HUES6 (cell line): ENCODE data around the gene HSPH1.

ENCODE experiments used
- H3K27ac ChIP-seq: 2 replicates; pipeline ENCODE4 v1.7.0; 2013; ENCODE audit warnings: low read depth, mild to moderate bottlenecking, low read length, inconsistent platforms
- H3K27me3 ChIP-seq: 2 replicates; pipeline ENCODE4 v1.6.1; 2013; ENCODE audit warnings: low read length; ENCODE audit not compliant: control insufficient read depth, insufficient read depth
- H3K36me3 ChIP-seq: 2 replicates; pipeline ENCODE4 v1.6.1; 2013; ENCODE audit warnings: low read length; ENCODE audit not compliant: control insufficient read depth, insufficient read depth
- H3K4me1 ChIP-seq: 2 replicates; pipeline ENCODE4 v1.6.1; 2013; ENCODE audit warnings: low read length; ENCODE audit not compliant: control insufficient read depth, insufficient read depth
- H3K4me3 ChIP-seq: 2 replicates; pipeline ENCODE4 v1.5.1; 2013; ENCODE audit warnings: low read depth, low read length
- H3K9ac ChIP-seq: one replicate; pipeline ENCODE4 v1.6.1; 2013; ENCODE audit warnings: mild to moderate bottlenecking, low read length
- H3K9me3 ChIP-seq: 2 replicates; pipeline ENCODE4 v1.6.1; 2013; ENCODE audit warnings: low read depth, low read length; ENCODE audit not compliant: control insufficient read depth, insufficient read depth

The HSPH1 gene

GRCh38 chr13:31161557-31162150 is at the start of gene HSPH1:
TSS of gene HSPH1 (minus strand) at chr13:31161904. CDS start at chr13:31161582, 322 bp downstream.
- Histone ChIP-seq H3K9me3 (no peaks in the 10 kb centered on the region), H3K27ac (peak within 1 kb of the TSS; percentile 26; the same call in 1 of the 2 replicates), H3K4me1 (peaks cover 21% of the 10 kb centered on the region), H3K4me3 (peak within 1 kb of the TSS; percentile 87), H3K9ac (peak within 1 kb of the TSS; percentile 82), H3K27me3 (no peaks in the 10 kb centered on the region), H3K36me3 (peaks cover 10% of the 10 kb centered on the region)

- H3K4me1 ChIP-seq, result peaks cover 21% of the 10 kb centered on the region
- no peaks in the 10 kb centered on the region for H3K27me3 ChIP-seq
- H3K36me3 ChIP-seq, result no peaks in the 10 kb centered on the region
- H3K27ac ChIP-seq, result no peak overlapping the region
- H3K9ac ChIP-seq, result no peak overlapping the region
- no peak overlapping the region for H3K4me3 ChIP-seq
- no peaks in the 10 kb centered on the region for H3K9me3 ChIP-seq
These were observed 48.1 kb upstream of the HSPH1 start for GRCh38 chr13:31209841-31210210.

DNA sequence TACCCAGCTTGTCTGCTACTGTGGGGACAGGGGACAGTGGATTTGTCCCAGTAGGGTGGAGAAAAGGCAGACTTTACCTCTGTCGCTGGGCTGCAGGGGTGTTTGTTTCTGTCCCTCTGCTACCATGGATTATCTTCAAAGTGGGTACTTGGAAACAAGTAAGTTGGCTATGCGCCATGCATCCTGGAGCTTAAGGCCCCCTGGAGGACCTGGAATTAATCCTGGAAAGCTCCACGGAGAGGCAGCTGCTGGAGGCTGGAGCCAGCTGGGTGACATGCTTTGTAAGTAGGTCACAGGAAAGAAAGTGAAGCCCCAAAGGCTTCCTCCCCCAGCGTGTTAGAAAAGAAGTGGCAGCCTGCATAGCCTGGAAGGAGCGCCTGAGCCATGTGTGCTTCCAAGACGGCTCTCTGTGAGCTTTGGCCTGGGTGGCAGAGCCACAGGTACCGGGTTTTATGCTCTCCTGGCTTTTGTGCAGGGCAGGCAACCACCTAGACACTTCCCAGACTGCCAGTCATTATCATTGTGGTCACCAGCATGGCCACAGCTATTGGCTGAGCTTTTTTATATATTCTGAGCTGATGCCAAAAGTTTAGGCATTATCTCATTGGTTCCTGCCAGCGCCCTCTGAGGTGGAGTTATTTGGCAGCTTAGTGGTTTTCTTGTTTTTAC is 47.6 kb upstream of the HSPH1 start:
- Histone ChIP-seq H3K9me3 (no peaks in the 10 kb centered on the region), H3K9ac (no peak overlapping the region), H3K27me3 (no peaks in the 10 kb centered on the region), H3K4me3 (no peak overlapping the region), H3K27ac (no peak overlapping the region), H3K36me3 (no peaks in the 10 kb centered on the region), H3K4me1 (peaks cover 21% of the 10 kb centered on the region)

DNA sequence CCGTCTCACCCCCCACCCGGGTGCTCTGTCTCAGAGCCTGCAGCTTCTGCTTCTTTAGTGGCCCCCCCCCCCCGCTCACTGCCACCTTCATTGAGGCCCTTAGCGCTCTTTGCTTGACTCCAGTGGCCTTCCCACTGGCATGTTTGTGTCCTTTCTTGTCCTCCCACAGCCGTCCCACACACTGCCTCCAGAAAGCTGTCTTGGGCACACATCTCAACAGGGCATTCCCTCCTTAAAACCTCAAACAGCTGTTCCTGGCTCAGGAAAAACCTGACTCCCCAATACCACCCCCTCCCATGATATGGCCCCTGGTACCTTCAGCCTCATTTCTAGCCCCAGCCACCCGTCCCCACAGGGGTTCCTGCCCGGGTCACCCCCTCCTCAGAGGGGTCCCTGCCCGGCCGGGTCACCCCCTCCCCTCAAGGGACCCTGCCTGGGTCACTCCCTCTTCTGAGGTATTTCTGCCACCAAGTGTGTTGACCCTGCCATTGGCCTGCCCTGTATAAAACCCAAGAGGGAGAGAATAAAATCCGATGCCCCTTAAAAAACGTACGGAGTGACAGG is 46.9 kb upstream of the HSPH1 start:
- no peaks in the 10 kb centered on the region for H3K36me3 ChIP-seq
- no peaks in the 10 kb centered on the region for H3K27me3 ChIP-seq
- H3K27ac ChIP-seq, result no peak overlapping the region
- H3K9me3 ChIP-seq, result no peaks in the 10 kb centered on the region
- peaks cover 18% of the 10 kb centered on the region for H3K4me1 ChIP-seq
- H3K9ac ChIP-seq, result no peak overlapping the region
- H3K4me3 ChIP-seq, result no peak overlapping the region

DNA sequence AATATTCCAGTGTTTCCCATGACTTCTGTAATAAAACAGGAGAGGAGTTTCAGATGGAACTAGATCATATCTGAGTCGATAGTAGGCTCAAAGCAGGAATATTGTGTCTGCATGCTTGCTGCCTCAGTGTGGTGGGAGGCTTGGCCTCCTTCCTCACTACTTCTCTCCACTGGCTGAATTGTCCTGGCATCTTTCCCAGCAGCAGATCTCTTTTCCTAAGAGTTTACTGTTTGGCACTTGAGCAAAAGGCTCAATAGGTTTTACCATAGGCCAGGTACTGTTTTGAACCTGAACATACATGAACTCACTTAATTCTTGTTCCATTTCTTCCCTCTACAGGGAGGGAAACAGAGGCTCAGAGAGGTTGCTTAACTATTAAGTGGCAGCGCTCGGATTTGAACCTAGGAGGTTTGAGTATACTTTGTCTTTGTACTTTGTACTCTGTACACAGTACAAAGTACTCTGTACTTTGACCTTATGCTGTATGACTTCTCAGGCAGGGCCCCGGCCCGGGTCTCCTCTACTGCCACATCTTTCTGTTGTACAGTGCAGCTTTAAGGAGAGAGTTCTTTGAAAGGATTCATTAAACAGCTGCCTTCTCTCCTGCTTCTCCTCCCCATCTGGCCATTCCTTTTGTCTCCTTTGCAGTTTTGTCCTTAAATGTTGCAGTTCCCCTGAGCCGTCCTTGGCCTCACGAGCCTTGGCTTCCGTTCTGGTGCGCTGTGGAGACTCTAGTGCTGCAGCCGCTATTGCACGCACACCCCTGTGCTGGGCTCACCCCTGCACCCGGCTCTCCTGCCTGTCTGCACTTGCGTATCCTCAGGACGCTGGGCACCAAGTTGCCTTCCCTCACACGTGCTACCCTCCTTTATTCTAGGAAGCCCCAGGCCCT is 46.2 kb upstream of the HSPH1 start:
- no peaks in the 10 kb centered on the region for H3K27me3 ChIP-seq
- no peaks in the 10 kb centered on the region for H3K9me3 ChIP-seq
- peaks cover 18% of the 10 kb centered on the region for H3K4me1 ChIP-seq
- no peak overlapping the region for H3K27ac ChIP-seq
- no peak overlapping the region for H3K4me3 ChIP-seq
- no peak overlapping the region for H3K9ac ChIP-seq
- no peaks in the 10 kb centered on the region for H3K36me3 ChIP-seq

- Histone ChIP-seq H3K9ac (no peak overlapping the region), H3K4me1 (peaks cover 11% of the 10 kb centered on the region), H3K27ac (no peak overlapping the region), H3K27me3 (no peaks in the 10 kb centered on the region), H3K9me3 (no peaks in the 10 kb centered on the region), H3K4me3 (no peak overlapping the region), H3K36me3 (no peaks in the 10 kb centered on the region)
These were observed 42.9 kb upstream of the HSPH1 start for GRCh38 chr13:31204592-31204991.

DNA sequence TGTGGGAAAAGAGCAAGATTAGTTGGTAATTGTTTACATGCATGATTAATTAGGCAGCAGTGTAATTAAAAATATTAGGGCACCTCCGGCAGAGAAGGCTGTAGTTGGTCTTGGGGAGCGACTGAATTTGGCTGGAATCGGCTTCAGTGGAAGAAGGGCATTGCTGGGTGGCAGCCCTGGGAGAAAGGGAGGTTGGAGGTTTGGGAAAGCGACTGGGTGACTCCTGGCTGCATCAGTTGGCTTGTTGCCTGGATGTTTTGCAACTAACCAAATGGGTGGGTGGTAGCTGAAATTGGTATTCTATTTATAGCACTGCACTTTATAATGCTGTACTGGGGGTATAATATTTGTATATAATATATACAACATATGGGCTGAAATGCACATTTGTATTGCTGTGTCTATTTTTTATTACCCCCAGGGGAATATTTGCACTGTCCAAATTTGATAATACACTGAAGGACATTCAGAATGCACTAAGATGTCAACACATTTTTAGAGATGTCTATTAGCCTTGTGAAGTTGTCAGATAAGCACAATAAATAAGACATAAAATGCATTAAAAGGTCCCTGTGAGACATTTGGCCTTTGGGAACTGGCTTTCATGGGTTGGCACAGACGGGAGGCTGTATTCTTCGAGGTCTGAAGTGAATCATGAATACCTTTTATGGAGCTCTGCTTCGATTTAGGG is 39.8 kb upstream of the HSPH1 start:
- Histone ChIP-seq H3K27ac (no peak overlapping the region), H3K4me3 (peak overlapping the region; percentile 67), H3K9me3 (no peaks in the 10 kb centered on the region), H3K4me1 (no peaks in the 10 kb centered on the region), H3K27me3 (no peaks in the 10 kb centered on the region), H3K36me3 (no peaks in the 10 kb centered on the region), H3K9ac (no peak overlapping the region)

- Histone ChIP-seq H3K27me3 (no peaks in the 10 kb centered on the region), H3K9me3 (no peaks in the 10 kb centered on the region), H3K27ac (no peak overlapping the region; the same call in 1 of the 2 replicates), H3K36me3 (no peaks in the 10 kb centered on the region), H3K9ac (peak overlapping the region; percentile 92), H3K4me3 (peak overlapping the region; percentile 67), H3K4me1 (no peaks in the 10 kb centered on the region)
These were observed 38.9 kb upstream of the HSPH1 start for GRCh38 chr13:31200637-31200971.

GRCh38 chr13:31199849-31200636 is 38.3 kb upstream of the HSPH1 start, which contains the start of gene B3GLCT:
TSS of gene B3GLCT (plus strand) at chr13:31199975. CDS start at chr13:31200085, 110 bp downstream.
- H3K27ac ChIP-seq, result no peak within 1 kb of the TSS; the same call in 1 of the 2 replicates

GRCh38 chr13:31199527-31199848 is 37.8 kb upstream of the HSPH1 start:
- Histone ChIP-seq H3K4me3 (peak overlapping the region; percentile 67), H3K4me1 (no peaks in the 10 kb centered on the region), H3K27me3 (no peaks in the 10 kb centered on the region), H3K27ac (no peak overlapping the region), H3K9ac (peak overlapping the region; percentile 23), H3K36me3 (no peaks in the 10 kb centered on the region), H3K9me3 (no peaks in the 10 kb centered on the region)

More at GRCh38 chr13:31199849-31200636, 38.3 kb upstream of the HSPH1 start, which contains the start of gene B3GLCT:
- Histone ChIP-seq H3K4me3 (peak within 1 kb of the TSS; percentile 67), H3K4me1 (no peaks in the 10 kb centered on the region), H3K9me3 (no peaks in the 10 kb centered on the region), H3K27me3 (no peaks in the 10 kb centered on the region), H3K9ac (peak within 1 kb of the TSS; percentile 92), H3K36me3 (no peaks in the 10 kb centered on the region)
